Memory B cell (primary cell): ENCODE results near the gene ST8SIA1.

Source experiments
- ATAC-seq: fragments of 150-1000 bp; cut with Tn5 transposase; 2 replicates; pipeline ENCODE4 v1.10.0; 2021; ENCODE audit warnings: low read depth, mild to moderate bottlenecking, moderate library complexity
- DNase-seq, 2 donors: peaks; one replicate each; pipeline ENCODE4 v3.0.0; 2022; ENCODE audit warnings: low spot score in 2 of 2
- H3K27ac Mint-ChIP-seq: one replicate; pipeline ENCODE4 v1.8.0; 2022; ENCODE audit warnings: mild to moderate bottlenecking, moderate library complexity, mixed read lengths
- H3K27me3 Mint-ChIP-seq: one replicate; pipeline ENCODE4 v1.8.0; 2022; ENCODE audit warnings: mixed read lengths
- H3K36me3 Mint-ChIP-seq: one replicate; pipeline ENCODE4 v1.8.0; 2022; ENCODE audit warnings: mild to moderate bottlenecking, mixed read lengths
- H3K4me1 Mint-ChIP-seq: one replicate; pipeline ENCODE4 v1.8.0; 2022; ENCODE audit warnings: mixed read lengths
- H3K4me3 Mint-ChIP-seq: one replicate; pipeline ENCODE4 v1.8.0; 2022; ENCODE audit warnings: mild to moderate bottlenecking, moderate library complexity, mixed read lengths
- H3K9me3 Mint-ChIP-seq: one replicate; pipeline ENCODE4 v1.8.0; 2022; ENCODE audit warnings: mixed read lengths

ST8SIA1 gene

DNA sequence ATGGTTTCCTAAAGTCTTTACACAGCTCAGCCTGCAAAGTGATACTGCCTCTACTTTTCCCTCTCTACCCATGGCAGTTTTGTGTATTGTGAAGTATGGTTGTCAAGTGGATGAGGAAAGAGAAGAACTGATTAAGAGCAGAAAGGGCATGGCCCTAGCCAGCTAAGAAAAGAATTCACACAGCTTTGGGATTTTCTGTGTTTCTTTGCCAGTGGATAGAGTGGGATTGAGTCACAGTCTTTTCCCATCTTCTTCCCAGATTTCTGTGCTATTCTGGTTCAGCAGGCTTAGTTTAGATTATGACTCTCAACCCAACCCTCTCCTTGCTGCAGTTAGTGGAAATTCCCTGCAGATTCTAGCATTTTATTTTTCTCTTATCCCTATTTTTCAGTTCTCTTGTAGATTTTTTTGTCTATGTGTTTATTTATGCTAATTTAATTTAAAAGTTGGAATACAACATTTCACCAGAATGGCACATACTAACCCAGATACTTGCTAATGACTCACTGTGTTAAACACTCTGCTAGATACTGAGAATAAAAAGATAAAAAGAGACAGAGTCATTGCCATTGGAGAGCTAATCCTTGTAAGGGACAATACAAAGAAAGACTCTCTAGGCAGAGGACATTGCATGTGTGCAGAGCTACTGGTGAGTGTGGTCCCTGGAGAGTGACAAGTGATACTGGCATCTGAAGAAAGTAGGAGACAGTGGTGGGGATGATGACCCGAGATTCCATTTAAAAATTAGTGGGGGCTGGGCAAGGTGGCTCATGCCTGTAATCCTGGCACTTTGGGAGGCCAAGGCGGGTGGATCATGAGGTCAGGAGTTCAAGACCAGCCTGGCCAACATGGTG lies 106.3 kb downstream of the ST8SIA1 start:
- H3K4me1 Mint-ChIP-seq, result no peaks in the 10 kb centered on the region
- peaks cover 7% of the 10 kb centered on the region for H3K27me3 Mint-ChIP-seq
- peaks cover 2% of the 10 kb centered on the region for H3K9me3 Mint-ChIP-seq
- no peaks in the 10 kb centered on the region for H3K36me3 Mint-ChIP-seq
- no peak for DNase-seq
- ATAC-seq, result no peak
- H3K27ac Mint-ChIP-seq, result no peak overlapping the region
- no peak overlapping the region for H3K4me3 Mint-ChIP-seq

DNA sequence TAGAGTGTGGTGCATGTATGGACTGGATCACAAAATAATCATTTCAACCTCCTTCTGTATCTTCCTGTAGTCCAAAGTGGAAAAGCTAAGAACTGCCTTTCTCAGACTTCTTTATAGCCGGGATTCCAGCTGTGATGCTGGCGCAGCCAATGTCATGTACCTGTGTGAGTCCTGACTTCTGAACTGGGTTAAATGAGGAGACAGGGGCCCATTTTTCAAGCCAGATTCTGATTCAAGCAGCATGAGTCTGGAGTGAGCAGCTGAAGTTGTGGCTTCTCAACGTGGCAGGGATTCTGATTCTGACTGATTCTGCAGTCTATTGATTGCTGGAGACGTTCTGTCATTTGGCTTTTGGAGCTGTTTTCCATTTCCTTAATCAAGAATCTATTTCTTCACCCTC lies 111.2 kb downstream of the ST8SIA1 start:
- DNase-seq (no peak), ATAC-seq (no peak)
- no peak overlapping the region for H3K4me3 Mint-ChIP-seq
- H3K4me1 Mint-ChIP-seq, result no peaks in the 10 kb centered on the region
- H3K27ac Mint-ChIP-seq, result no peak overlapping the region
- peaks cover 2% of the 10 kb centered on the region for H3K27me3 Mint-ChIP-seq
- no peaks in the 10 kb centered on the region for H3K36me3 Mint-ChIP-seq
- H3K9me3 Mint-ChIP-seq, result no peaks in the 10 kb centered on the region

DNA sequence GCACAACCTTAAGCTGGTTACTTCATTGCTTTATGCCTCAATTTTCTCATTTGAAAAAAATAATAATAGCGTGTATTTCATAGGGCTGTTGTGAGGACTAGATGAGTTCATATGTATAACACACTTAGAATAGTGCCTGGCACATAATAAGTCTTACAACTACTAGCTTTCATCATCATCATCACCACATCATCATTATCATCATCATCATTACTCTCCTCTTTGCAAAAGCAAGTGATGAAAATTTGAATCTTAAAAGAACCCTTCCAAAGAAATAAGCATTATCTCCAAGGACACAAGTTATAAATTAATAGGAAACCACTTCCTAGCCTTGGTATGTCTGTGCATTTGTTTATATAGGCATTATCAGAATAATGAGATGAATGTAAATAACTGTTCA lies 117.0 kb downstream of the ST8SIA1 start:
- ATAC-seq (no peak), DNase-seq (no peak)
- H3K4me3 Mint-ChIP-seq, result no peak overlapping the region
- no peak overlapping the region for H3K27ac Mint-ChIP-seq
- no peaks in the 10 kb centered on the region for H3K36me3 Mint-ChIP-seq
- peaks cover 4% of the 10 kb centered on the region for H3K9me3 Mint-ChIP-seq
- H3K27me3 Mint-ChIP-seq, result peaks cover 1% of the 10 kb centered on the region
- H3K4me1 Mint-ChIP-seq, result no peaks in the 10 kb centered on the region

- ATAC-seq, result no peak
Observed at GRCh38 chr12:22215467-22216253, 118.8 kb downstream of the ST8SIA1 start.

DNA sequence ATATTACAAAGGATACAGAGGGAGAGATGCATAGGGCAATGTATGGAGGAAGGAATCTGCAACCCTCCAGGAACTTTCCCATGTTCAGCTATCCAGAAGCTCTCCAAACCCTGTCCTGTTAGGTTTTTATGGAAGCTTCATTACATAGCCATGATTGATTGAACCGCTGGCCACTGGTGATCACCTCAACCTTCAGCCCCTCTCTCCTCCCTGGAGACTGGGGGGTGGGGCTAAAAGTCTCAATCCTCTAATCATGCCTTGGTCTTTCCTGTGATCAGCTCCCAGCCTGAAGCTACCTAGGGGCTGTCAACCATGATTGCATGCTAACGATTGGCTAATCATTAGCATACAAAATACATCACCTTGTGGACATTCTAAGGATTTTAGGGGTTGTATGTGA lies 123.4 kb downstream of the ST8SIA1 start:
- H3K4me1 Mint-ChIP-seq, result no peaks in the 10 kb centered on the region
- no peak for DNase-seq
- peaks cover 3% of the 10 kb centered on the region for H3K9me3 Mint-ChIP-seq
- no peak for ATAC-seq
- H3K36me3 Mint-ChIP-seq, result no peaks in the 10 kb centered on the region
- H3K27me3 Mint-ChIP-seq, result peaks cover 1% of the 10 kb centered on the region
- no peak overlapping the region for H3K4me3 Mint-ChIP-seq
- H3K27ac Mint-ChIP-seq, result no peak overlapping the region

More at GRCh38 chr12:22215467-22216253, 118.8 kb downstream of the ST8SIA1 start:
- no peaks in the 10 kb centered on the region for H3K4me1 Mint-ChIP-seq
- peaks cover 4% of the 10 kb centered on the region for H3K9me3 Mint-ChIP-seq
- no peaks in the 10 kb centered on the region for H3K36me3 Mint-ChIP-seq
- H3K27me3 Mint-ChIP-seq, result peaks cover 1% of the 10 kb centered on the region
- no peak for DNase-seq
- no peak overlapping the region for H3K27ac Mint-ChIP-seq
- H3K4me3 Mint-ChIP-seq, result no peak overlapping the region

DNA sequence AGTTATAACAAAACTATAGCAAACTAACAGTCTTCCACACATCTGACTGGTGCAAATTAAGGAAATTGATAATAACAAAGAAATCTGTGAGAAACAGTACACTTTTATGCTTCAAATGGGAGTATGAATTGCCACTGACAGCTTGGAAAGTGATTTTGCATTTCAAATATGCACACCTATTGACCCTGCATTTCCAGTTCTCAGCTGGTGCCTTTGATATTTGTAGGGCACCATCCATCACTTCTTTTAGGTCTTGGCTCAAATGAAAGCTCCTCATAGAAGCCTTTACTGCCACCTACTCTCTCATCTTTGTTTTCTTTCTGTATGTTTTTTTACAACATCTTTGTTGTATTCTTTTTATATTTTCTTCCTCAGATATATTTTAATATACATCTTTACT lies 125.1 kb downstream of the ST8SIA1 start:
- Mint-ChIP-seq H3K36me3 (no peaks in the 10 kb centered on the region), H3K4me1 (no peaks in the 10 kb centered on the region), H3K27me3 (peaks cover 2% of the 10 kb centered on the region), H3K9me3 (peaks cover 5% of the 10 kb centered on the region), H3K4me3 (no peak overlapping the region), H3K27ac (no peak overlapping the region)
- DNase-seq (no peak), ATAC-seq (no peak)

- no peak overlapping the region for H3K27ac Mint-ChIP-seq
- peaks cover 9% of the 10 kb centered on the region for H3K9me3 Mint-ChIP-seq
- no peak overlapping the region for H3K4me3 Mint-ChIP-seq
- H3K36me3 Mint-ChIP-seq, result peaks cover 2% of the 10 kb centered on the region
- DNase-seq (no peak), ATAC-seq (no peak)
- peaks cover 5% of the 10 kb centered on the region for H3K27me3 Mint-ChIP-seq
- H3K4me1 Mint-ChIP-seq, result no peaks in the 10 kb centered on the region
Observed at GRCh38 chr12:22206111-22206728, 128.3 kb downstream of the ST8SIA1 start.

DNA sequence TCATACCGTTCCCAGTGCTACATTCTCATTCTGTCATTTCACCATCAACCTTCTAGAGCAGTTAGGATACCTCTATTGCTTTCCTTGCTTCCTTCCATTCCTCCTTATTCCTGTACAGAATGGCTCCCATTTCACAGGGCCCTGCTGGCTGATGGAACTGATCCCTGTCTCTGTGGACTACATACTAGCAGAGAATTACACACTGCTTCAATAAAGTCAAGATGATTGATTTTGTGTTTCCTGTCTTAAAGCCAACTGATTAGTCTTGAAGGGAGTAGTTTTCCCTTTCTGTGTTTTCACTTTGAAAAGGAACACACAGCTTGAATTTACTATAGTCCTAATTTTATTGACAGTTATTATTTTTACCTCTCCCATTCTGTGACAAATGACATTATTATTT lies 130.1 kb downstream of the ST8SIA1 start:
- Mint-ChIP-seq H3K9me3 (peaks cover 9% of the 10 kb centered on the region), H3K36me3 (peaks cover 2% of the 10 kb centered on the region), H3K4me1 (no peaks in the 10 kb centered on the region), H3K27me3 (peaks cover 5% of the 10 kb centered on the region), H3K27ac (no peak overlapping the region), H3K4me3 (no peak overlapping the region)
- no peak for DNase-seq
- ATAC-seq, result no peak

- Mint-ChIP-seq H3K9me3 (peaks cover 9% of the 10 kb centered on the region), H3K27ac (no peak overlapping the region), H3K4me3 (no peak overlapping the region), H3K36me3 (peaks cover 2% of the 10 kb centered on the region), H3K4me1 (no peaks in the 10 kb centered on the region), H3K27me3 (peaks cover 5% of the 10 kb centered on the region)
- DNase-seq (no peak), ATAC-seq (no peak)
Observed at GRCh38 chr12:22202847-22203246, 131.7 kb downstream of the ST8SIA1 start.

GRCh38 chr12:22201101-22201500 lies 133.4 kb downstream of the ST8SIA1 start:
- no peak overlapping the region for H3K27ac Mint-ChIP-seq
- no peaks in the 10 kb centered on the region for H3K4me1 Mint-ChIP-seq
- no peak for DNase-seq
- no peak for ATAC-seq
- H3K27me3 Mint-ChIP-seq, result peaks cover 5% of the 10 kb centered on the region
- no peak overlapping the region for H3K4me3 Mint-ChIP-seq
- H3K9me3 Mint-ChIP-seq, result peaks cover 9% of the 10 kb centered on the region
- H3K36me3 Mint-ChIP-seq, result peaks cover 2% of the 10 kb centered on the region

DNA sequence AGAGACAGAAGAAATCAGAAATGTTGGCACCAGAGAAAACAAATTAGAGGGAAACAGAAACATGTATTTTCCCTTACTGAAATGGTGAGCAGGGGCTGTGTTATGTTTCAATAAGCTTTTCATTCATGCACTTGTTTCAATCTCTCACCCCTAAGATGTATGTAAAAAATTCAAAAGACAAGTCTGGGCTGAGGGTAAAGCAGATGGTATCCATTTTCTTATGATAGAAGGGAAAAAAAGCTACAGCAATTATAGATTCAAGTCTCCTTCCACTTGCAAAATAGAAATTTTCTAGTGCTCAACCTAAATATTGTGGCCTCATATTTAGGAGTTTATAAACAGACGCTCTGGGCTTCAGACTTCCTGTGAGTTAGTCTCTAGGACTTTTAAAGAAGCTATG lies 138.3 kb downstream of the ST8SIA1 start:
- Mint-ChIP-seq H3K27ac (no peak overlapping the region), H3K4me3 (no peak overlapping the region), H3K9me3 (no peaks in the 10 kb centered on the region), H3K36me3 (no peaks in the 10 kb centered on the region), H3K4me1 (no peaks in the 10 kb centered on the region), H3K27me3 (no peaks in the 10 kb centered on the region)
- DNase-seq, result no peak
- ATAC-seq, result no peak

DNA sequence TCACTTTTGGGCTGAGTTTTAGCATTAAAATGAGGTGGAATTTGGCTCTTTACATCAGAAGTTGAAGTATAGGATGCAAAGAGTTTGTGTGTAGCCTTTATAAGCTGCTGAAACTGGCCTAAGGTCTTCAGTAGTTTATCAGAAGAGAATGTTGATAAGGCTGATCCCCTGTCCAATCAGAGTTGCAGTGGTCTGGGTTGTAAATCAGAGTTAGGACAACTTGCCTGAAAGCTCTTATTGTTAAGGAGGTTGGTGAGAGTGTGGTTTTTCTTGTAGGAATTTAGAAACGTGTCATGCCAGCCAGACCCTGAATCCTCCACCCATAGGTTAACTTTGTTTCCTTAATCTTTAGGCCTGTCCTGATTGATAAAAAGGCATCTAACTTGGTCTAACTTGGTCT lies 143.5 kb downstream of the ST8SIA1 start:
- ATAC-seq, result no peak
- Mint-ChIP-seq H3K27me3 (no peaks in the 10 kb centered on the region), H3K4me3 (no peak overlapping the region), H3K4me1 (no peaks in the 10 kb centered on the region), H3K9me3 (no peaks in the 10 kb centered on the region), H3K27ac (no peak overlapping the region), H3K36me3 (no peaks in the 10 kb centered on the region)
- no peak for DNase-seq

GRCh38 chr12:22188431-22188830 lies 146.1 kb downstream of the ST8SIA1 start:
- H3K27me3 Mint-ChIP-seq, result no peaks in the 10 kb centered on the region
- no peak overlapping the region for H3K27ac Mint-ChIP-seq
- no peaks in the 10 kb centered on the region for H3K4me1 Mint-ChIP-seq
- DNase-seq, result no peak
- no peaks in the 10 kb centered on the region for H3K36me3 Mint-ChIP-seq
- no peak overlapping the region for H3K4me3 Mint-ChIP-seq
- no peak for ATAC-seq
- no peaks in the 10 kb centered on the region for H3K9me3 Mint-ChIP-seq

- DNase-seq, result no peak
- Mint-ChIP-seq H3K27ac (no peak overlapping the region), H3K27me3 (peaks cover 2% of the 10 kb centered on the region), H3K36me3 (no peaks in the 10 kb centered on the region), H3K4me1 (no peaks in the 10 kb centered on the region), H3K4me3 (no peak overlapping the region), H3K9me3 (no peaks in the 10 kb centered on the region)
- no peak for ATAC-seq
Observed at GRCh38 chr12:22180705-22181104, 153.8 kb downstream of the ST8SIA1 start.
